HL-60 (cell line): ENCODE data around the gene PRIMA1.

Experiments
- DNase-seq, 2 experiments: peaks; one replicate each; pipeline ENCODE4 v3.0.0-alpha.2; 2010 to 2020; ENCODE audit warnings: low read depth in 1 of 2, low spot score in 1 of 2
- H3K27ac ChIP-seq: fragments of 250-450 bp; sonication (Bioruptor Pico); replicated peaks from 2 replicates; pipeline ENCODE4 v1.5.1; 2020; ENCODE audit warnings: mild to moderate bottlenecking, moderate library complexity
- H3K27me3 ChIP-seq: fragments of 250-450 bp; sonication (Bioruptor Pico); 2 replicates; pipeline ENCODE4 v1.5.1; 2021; ENCODE audit warnings: mild to moderate bottlenecking, moderate library complexity; ENCODE audit not compliant: insufficient read depth, poor library complexity, severe bottlenecking
- H3K4me3 ChIP-seq: replicated peaks from 2 replicates; pipeline ENCODE4 v1.5.1; 2011; ENCODE audit warnings: mild to moderate bottlenecking, control low read depth, low read length; ENCODE audit not compliant: insufficient read depth
- GABPA ChIP-seq: IDR thresholded peaks from 2 replicates; pipeline ENCODE4 v1.6.1; 2012; ENCODE audit warnings: low read depth
- POLR2AphosphoS5 ChIP-seq: IDR thresholded peaks from 2 replicates; pipeline ENCODE4 v1.6.1; 2012; ENCODE audit warnings: low read depth
- SPI1 ChIP-seq: IDR thresholded peaks from 2 replicates; pipeline ENCODE4 v1.6.1; 2012; ENCODE audit warnings: low read depth, mild to moderate bottlenecking, borderline replicate concordance
- TF ChIP-seq, protein P1 (sequence below): IDR thresholded peaks from 2 replicates; pipeline ENCODE4 v1.6.1; 2012; ENCODE audit warnings: low read depth; ENCODE audit not compliant: insufficient replicate concordance
- TF ChIP-seq, protein P2 (sequence below): IDR thresholded peaks from one replicate; pipeline ENCODE4 v1.5.1; 2011; ENCODE audit warnings: low read length, control low read depth, inconsistent platforms; ENCODE audit not compliant: insufficient read depth

Gene PRIMA1

GRCh38 chr14:93733231-93733630 lies 55.1 kb downstream of the PRIMA1 start:
- Histone ChIP-seq H3K27me3 (peaks cover 7% of the 10 kb centered on the region), H3K4me3 (no peak overlapping the region), H3K27ac (no peak overlapping the region)
- no peak for DNase-seq
- TF ChIP-seq POLR2AphosphoS5 (no peak), GABPA (no peak), SPI1 (no peak)
- TF ChIP-seq, protein P1, sequence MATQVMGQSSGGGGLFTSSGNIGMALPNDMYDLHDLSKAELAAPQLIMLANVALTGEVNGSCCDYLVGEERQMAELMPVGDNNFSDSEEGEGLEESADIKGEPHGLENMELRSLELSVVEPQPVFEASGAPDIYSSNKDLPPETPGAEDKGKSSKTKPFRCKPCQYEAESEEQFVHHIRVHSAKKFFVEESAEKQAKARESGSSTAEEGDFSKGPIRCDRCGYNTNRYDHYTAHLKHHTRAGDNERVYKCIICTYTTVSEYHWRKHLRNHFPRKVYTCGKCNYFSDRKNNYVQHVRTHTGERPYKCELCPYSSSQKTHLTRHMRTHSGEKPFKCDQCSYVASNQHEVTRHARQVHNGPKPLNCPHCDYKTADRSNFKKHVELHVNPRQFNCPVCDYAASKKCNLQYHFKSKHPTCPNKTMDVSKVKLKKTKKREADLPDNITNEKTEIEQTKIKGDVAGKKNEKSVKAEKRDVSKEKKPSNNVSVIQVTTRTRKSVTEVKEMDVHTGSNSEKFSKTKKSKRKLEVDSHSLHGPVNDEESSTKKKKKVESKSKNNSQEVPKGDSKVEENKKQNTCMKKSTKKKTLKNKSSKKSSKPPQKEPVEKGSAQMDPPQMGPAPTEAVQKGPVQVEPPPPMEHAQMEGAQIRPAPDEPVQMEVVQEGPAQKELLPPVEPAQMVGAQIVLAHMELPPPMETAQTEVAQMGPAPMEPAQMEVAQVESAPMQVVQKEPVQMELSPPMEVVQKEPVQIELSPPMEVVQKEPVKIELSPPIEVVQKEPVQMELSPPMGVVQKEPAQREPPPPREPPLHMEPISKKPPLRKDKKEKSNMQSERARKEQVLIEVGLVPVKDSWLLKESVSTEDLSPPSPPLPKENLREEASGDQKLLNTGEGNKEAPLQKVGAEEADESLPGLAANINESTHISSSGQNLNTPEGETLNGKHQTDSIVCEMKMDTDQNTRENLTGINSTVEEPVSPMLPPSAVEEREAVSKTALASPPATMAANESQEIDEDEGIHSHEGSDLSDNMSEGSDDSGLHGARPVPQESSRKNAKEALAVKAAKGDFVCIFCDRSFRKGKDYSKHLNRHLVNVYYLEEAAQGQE, result no peak
- TF ChIP-seq, protein P2, sequence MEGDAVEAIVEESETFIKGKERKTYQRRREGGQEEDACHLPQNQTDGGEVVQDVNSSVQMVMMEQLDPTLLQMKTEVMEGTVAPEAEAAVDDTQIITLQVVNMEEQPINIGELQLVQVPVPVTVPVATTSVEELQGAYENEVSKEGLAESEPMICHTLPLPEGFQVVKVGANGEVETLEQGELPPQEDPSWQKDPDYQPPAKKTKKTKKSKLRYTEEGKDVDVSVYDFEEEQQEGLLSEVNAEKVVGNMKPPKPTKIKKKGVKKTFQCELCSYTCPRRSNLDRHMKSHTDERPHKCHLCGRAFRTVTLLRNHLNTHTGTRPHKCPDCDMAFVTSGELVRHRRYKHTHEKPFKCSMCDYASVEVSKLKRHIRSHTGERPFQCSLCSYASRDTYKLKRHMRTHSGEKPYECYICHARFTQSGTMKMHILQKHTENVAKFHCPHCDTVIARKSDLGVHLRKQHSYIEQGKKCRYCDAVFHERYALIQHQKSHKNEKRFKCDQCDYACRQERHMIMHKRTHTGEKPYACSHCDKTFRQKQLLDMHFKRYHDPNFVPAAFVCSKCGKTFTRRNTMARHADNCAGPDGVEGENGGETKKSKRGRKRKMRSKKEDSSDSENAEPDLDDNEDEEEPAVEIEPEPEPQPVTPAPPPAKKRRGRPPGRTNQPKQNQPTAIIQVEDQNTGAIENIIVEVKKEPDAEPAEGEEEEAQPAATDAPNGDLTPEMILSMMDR, result no peak

DNA sequence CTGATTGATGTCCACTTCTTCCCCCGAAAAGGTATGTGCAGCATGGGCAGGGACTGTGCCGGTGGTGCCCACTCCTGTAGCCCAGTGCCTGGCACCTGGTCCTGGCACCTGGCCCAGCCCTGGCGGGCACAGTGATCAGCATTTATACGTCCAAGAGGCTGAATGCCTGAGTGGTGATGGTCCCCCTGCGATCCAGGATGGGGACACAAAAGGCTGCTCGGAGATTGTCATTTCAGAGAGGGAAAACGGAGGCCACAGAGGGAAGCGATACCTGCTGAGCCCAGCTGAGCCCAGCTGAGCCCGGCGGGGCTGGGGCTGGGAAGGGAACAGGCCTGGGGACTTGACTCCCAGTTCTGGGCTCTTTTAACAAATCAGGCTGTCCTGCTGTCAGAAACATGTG lies 55.8 kb downstream of the PRIMA1 start:
- no peak for TF ChIP-seq POLR2AphosphoS5
- TF ChIP-seq, protein P1, result no peak
- no peak for TF ChIP-seq SPI1
- peaks cover 7% of the 10 kb centered on the region for H3K27me3 ChIP-seq
- no peak overlapping the region for H3K4me3 ChIP-seq
- no peak for DNase-seq
- H3K27ac ChIP-seq, result no peak overlapping the region

DNA sequence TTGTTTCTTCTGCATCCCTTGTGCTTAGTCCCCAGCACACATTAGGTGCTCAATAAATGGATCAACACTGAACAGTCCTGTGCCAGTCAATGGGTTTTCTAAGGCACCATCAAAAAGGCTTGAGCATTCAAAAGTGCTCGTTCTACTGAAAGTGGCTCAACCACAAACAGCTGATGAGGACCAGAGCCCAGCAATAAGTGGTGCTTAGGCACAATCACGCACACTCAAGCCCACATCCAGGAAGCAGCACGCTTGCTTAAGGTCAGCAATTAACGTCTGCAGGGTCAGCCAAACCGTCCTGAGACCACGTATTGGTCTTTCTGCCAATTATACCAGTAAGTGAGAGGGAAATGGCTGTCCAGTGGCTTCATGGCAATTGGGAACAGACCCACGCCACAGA lies 56.5 kb downstream of the PRIMA1 start:
- DNase-seq, result no peak
- TF ChIP-seq SPI1 (no peak), POLR2AphosphoS5 (no peak), GABPA (no peak)
- TF ChIP-seq, protein P2, result no peak
- TF ChIP-seq, protein P1, result no peak
- peaks cover 7% of the 10 kb centered on the region for H3K27me3 ChIP-seq
- no peak overlapping the region for H3K27ac ChIP-seq
- H3K4me3 ChIP-seq, result no peak overlapping the region
